GM06990 (cell line): ENCODE data around the gene FBL.

Experiments
- DNase-seq: peaks from one replicate; pipeline ENCODE4 v3.0.0-alpha.2; 2011; ENCODE audit not compliant: insufficient read length; ENCODE audit errors: extremely low read depth
- H3K27me3 ChIP-seq: replicated peaks from 2 replicates; pipeline ENCODE4 v1.6.0; 2011; ENCODE audit warnings: low read length; ENCODE audit not compliant: control insufficient read depth, insufficient read depth
- H3K36me3 ChIP-seq: 2 replicates; pipeline ENCODE4 v1.5.1; 2011; ENCODE audit warnings: low read length; ENCODE audit not compliant: control insufficient read depth, insufficient read depth
- H3K4me3 ChIP-seq: replicated peaks from 2 replicates; pipeline ENCODE4 v1.5.1; 2011; ENCODE audit warnings: low read depth, mild to moderate bottlenecking, control low read depth, low read length
- TF ChIP-seq, protein P1 (sequence below): IDR thresholded peaks from 2 replicates; pipeline ENCODE4 v1.5.1; 2011; ENCODE audit warnings: low read length, control low read depth, mild to moderate bottlenecking, inconsistent platforms; ENCODE audit not compliant: insufficient read depth, poor library complexity, severe bottlenecking

The FBL gene

DNA sequence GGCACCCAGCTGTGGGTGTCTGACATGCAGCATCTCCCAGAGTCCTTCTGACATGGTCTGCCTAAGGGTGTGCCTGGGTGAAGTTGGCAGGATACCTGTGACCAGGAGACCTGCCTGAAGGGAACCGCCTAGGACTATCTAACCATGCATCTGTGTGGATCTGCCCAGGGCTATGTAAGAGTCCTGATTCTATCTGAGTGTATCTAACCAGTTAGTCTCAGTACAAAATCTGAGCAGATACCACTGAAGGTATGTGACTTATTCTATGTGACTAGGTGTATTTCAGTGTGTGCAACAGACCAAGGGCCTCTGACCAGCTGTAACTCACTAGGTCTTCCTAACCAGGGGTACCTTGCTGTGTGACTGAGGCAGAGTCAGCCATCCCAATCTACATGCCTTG is 28.2 kb upstream of the FBL start:
- DNase-seq, result no peak
- no peak overlapping the region for H3K4me3 ChIP-seq
- no peaks in the 10 kb centered on the region for H3K27me3 ChIP-seq
- TF ChIP-seq, protein P1, sequence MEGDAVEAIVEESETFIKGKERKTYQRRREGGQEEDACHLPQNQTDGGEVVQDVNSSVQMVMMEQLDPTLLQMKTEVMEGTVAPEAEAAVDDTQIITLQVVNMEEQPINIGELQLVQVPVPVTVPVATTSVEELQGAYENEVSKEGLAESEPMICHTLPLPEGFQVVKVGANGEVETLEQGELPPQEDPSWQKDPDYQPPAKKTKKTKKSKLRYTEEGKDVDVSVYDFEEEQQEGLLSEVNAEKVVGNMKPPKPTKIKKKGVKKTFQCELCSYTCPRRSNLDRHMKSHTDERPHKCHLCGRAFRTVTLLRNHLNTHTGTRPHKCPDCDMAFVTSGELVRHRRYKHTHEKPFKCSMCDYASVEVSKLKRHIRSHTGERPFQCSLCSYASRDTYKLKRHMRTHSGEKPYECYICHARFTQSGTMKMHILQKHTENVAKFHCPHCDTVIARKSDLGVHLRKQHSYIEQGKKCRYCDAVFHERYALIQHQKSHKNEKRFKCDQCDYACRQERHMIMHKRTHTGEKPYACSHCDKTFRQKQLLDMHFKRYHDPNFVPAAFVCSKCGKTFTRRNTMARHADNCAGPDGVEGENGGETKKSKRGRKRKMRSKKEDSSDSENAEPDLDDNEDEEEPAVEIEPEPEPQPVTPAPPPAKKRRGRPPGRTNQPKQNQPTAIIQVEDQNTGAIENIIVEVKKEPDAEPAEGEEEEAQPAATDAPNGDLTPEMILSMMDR, result no peak
- no peaks in the 10 kb centered on the region for H3K36me3 ChIP-seq

DNA sequence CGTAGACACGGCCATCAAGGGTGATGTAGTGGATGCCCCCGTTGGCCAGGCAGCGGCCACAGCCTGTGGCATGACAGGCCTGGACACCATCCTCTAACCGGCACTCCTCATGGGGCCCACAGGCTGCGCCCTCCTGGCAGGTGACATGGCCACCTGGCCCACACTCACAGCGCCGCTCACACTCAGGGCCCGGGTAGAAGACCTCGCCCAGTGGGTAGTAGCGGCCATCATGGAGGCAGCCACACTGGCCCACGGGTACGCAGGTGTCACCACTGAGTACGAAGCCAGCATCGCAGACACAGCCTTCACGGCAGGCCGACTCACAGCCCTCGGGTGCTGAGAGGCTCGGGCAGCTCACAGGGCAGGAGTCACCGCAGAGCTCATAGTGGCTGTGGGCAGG is 27.2 kb upstream of the FBL start:
- Histone ChIP-seq H3K27me3 (no peaks in the 10 kb centered on the region), H3K36me3 (no peaks in the 10 kb centered on the region), H3K4me3 (no peak overlapping the region)
- DNase-seq, result no peak
- TF ChIP-seq, protein P1, result no peak

DNA sequence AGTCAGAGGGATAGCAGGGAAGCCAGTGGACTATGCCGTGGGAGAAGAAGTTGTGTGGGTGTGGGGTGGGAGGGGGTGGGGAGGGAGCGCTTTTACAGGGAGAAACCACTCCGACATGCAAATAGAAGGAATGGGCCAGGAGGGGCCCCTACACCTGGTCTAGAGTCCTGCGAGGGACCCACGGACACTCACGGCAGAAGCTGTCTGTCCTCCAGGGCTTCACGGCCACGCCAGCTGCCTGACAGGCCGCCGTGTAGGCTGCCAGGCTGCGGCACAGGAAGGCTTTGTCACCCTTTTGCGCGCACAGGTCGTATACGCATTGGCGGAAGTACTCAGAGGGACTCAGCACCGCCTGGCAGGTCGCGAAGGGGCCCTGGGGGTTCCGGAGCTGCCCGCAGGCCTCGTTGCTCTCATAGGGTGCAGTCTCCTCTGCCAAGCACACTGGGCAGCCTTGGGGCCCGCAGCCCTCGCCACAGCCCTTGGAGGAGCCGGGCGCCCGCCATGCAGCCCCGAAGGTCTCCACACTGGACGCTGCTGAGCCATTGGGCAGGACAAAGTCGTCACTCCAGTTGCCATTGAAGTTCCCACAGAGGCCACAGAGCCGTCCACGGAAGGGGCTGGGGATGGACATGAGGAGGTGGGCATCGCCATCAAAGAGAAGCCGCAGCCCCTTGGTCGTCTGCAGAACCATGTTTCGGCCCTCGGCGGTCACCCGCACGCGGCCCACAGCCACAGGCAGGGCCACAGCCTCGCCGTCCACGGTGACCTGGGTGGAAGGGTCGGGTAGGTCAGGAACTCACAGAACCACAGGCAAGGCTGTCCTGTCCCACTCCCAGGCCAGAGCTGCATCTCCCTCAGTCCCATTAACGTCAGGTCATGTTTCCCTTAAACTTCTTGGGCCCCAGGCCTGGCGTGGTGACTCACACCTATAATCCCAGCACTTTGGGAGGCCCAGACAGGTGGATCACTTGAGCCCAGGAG is 26.0 kb upstream of the FBL start:
- Histone ChIP-seq H3K4me3 (no peak overlapping the region), H3K27me3 (no peaks in the 10 kb centered on the region), H3K36me3 (no peaks in the 10 kb centered on the region)
- TF ChIP-seq, protein P1, result no peak
- no peak for DNase-seq

DNA sequence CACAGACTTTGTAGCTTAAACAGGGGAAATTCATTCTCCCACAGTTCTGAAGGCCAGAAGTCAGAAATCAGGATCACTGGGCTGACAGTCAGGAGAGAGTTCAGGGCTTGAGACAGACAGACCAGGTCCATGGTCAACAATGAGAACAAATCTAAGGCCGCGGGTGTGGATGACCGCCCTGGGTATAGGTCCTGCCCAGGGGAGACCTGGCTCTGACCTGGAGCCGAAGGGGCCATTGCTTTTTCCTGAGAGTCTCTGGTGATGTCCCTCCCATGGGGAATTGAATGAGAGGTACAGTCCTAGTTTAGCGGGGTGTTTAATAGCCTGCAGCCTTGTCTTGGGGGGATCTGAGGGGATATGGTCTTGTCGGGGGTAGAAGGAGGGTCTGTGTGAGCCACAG is 25.2 kb upstream of the FBL start:
- Histone ChIP-seq H3K27me3 (no peaks in the 10 kb centered on the region), H3K36me3 (no peaks in the 10 kb centered on the region), H3K4me3 (no peak overlapping the region)
- TF ChIP-seq, protein P1, result no peak
- DNase-seq, result no peak

DNA sequence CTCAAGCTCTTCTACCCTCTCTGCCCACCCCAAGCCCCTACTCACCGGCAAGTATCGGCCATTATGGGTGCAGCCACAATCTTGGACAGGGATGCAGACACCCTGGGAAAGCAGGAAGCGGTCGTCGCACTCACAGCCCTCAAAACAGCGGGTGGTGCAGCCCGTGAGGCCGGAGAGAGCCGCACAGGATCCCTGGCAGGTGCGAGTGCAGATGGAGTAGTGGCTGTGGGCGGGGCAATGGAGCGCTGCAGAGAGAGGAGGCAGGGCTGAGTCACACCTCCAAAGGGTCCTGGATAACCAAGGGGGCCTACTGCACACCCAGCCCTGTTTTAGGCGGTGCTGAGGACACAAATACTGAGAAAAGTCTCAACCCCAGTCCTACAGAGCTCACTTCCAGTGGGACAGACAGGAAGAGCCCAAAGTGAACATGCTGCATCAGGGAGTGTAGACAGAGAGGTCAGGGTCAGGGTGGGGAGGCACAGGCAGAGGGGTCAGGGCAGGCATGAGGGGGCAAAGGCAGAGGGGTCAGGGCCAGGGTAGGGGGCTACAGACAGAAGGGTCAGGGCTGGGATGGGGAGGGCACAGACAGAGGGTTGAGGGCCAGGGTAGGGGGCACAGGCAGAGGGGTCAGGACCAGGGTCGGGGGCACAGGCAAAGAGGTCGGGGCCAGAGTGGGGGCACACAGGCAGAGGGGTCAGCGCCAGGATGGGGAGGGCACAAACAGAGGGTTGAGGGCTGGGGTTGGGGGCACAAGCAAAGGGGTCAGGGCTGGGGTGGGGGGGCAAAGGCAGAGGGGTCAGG is 24.2 kb upstream of the FBL start:
- DNase-seq, result no peak
- Histone ChIP-seq H3K36me3 (no peaks in the 10 kb centered on the region), H3K27me3 (no peaks in the 10 kb centered on the region), H3K4me3 (no peak overlapping the region)
- TF ChIP-seq, protein P1, result no peak
